ENCODE results near the gene USB1.

DNA sequence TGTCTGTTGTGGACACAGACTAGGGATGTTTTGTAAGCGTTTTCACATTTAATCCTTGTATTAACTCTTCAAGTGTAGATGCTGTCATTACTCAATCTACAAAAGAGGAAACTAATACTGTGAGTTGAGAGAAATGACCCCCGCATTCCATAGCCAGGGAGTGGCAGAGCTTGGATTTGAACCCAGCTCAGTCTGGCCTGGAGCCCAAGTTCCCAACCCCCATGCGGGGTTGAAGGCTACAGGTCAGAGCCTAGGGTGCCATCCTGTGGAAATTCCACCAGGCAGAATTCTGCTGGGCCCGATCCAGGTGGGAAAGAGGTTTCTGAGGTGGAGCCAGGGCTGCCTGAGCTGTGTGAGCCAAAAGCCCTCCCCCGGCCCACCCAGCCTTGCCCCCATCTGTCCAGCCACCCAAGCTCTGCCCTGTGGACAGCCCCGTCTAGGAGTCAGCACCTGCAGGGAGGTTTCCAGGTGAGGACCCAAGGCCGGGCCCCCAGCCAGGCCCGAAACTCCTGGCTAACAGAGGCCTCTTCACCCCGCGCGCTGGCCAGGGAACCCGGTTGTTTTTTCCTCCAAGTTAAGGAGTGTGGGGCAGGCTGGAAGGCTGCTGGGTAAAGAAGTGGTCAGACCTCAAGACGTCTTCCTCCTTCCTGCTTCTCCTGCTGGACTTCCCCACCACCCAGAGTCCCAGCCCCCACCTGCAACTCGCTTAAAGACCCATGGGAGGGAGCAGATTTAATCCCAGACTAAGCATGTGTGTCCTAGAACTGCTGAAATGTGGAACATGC, 30.0 kb downstream of the USB1 start:
- TF ChIP-seq, protein P1, sequence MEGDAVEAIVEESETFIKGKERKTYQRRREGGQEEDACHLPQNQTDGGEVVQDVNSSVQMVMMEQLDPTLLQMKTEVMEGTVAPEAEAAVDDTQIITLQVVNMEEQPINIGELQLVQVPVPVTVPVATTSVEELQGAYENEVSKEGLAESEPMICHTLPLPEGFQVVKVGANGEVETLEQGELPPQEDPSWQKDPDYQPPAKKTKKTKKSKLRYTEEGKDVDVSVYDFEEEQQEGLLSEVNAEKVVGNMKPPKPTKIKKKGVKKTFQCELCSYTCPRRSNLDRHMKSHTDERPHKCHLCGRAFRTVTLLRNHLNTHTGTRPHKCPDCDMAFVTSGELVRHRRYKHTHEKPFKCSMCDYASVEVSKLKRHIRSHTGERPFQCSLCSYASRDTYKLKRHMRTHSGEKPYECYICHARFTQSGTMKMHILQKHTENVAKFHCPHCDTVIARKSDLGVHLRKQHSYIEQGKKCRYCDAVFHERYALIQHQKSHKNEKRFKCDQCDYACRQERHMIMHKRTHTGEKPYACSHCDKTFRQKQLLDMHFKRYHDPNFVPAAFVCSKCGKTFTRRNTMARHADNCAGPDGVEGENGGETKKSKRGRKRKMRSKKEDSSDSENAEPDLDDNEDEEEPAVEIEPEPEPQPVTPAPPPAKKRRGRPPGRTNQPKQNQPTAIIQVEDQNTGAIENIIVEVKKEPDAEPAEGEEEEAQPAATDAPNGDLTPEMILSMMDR (IDR thresholded peaks at IDR 0.05; ENCODE audit: low read depth, low read length, missing input control), result peak; percentile 28
- TF ChIP-seq, protein P2, sequence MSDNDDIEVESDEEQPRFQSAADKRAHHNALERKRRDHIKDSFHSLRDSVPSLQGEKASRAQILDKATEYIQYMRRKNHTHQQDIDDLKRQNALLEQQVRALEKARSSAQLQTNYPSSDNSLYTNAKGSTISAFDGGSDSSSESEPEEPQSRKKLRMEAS (IDR thresholded peaks at IDR 0.05), result no peak
- TF ChIP-seq SP1 (IDR thresholded peaks at IDR 0.05), result peak; percentile 43
- no peak for TF ChIP-seq JUND (IDR thresholded peaks at IDR 0.05)
- peak in 1 of 2 donors; percentile 20 for TF ChIP-seq EGR1 (IDR thresholded peaks at IDR 0.05; ENCODE audit: low read depth in 2 of 2)
- TF ChIP-seq GABPA (IDR thresholded peaks at IDR 0.05 in 1 of 2, conservative IDR thresholded peaks at IDR 0.05 in 1 of 2), result no peak
- no peak for TF ChIP-seq TAF1 (conservative IDR thresholded peaks at IDR 0.05)

Measured in liver (tissue), 3 donors.